ENCODE data around the gene ITGA3. TPM values are rescaled to one million over a fixed set of nuclear protein-coding genes. Genes with fewer than 3 reads are reported as not detected.

ITGA3 gene
- total and polyA plus RNA-seq, 12 donors = 12.5 to 44.2 (median 23.1) TPM

- H3K4me3 ChIP-seq = no peak overlapping the region
- no peak for ATAC-seq
- H3K27ac ChIP-seq = no peak overlapping the region
- 96 to 97% methylated on average over 4 of the region's 4 CpGs for WGBS, 2 donors
- peaks cover 0 to 18% (median 3%) of the 10 kb centered on the region in 9 donors for H3K4me1 ChIP-seq
- TF ChIP-seq CTCF (IDR thresholded peaks at IDR 0.05) = no peak
- intact Hi-C loops (cut with DNase I) = no loop called here
- peaks cover 0 to 96% (median 39%) of the 10 kb centered on the region in 9 donors for H3K36me3 ChIP-seq
- H3K9me3 ChIP-seq = no peaks in the 10 kb centered on the region
- no peak for DNase-seq
- H3K27me3 ChIP-seq = no peaks in the 10 kb centered on the region
Measured at GRCh38 chr17:50078430-50078829, 22.5 kb downstream of the ITGA3 start.

DNA sequence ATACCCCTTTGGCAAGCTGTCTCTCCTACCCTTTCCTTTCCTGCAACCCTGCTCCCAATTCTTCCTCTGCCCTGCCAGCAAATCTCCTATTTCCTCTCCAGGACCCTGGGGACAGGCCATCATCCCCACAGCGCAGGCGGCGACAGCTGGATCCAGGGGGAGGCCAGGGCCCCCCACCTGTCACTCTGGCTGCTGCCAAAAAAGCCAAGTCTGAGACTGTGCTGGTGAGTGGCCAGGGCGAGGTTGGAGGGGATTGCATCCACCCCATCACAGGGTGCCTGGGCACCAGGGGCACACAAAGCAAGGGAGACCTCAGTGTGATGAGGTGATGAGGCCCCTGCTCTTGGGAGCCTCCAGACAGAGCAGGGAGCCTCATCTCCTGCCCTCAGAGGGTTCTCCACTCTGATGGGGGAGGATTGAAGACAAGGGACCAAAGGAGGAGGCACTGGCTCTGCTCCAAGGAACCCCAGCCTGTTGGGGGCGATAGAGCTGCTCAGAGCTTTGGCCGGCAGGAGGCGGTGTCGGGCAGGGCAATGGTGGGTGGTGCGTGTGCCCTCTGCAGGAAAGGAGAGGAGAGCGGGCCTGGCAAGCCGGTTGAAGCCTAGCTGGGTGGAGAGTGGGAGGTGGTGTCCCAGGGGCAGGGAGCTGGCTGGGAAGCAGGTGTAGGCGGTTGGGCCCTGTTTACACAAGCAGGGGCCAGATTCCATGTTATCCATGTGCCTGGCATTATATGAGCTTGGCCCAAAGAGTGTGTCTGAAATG lies 23.6 kb downstream of the ITGA3 start:
- Histone ChIP-seq H3K4me3 (no peak overlapping the region), H3K4me1 (peaks cover 0 to 18% (median 3%) of the 10 kb centered on the region in 9 donors), H3K9me3 (no peaks in the 10 kb centered on the region), H3K36me3 (peaks cover 0 to 91% (median 39%) of the 10 kb centered on the region in 9 donors), H3K27me3 (no peaks in the 10 kb centered on the region), H3K27ac (peak overlapping the region in 1 of 10 donors; percentile 9)
- DNase-seq (no peak), ATAC-seq (peak in 4 of 8 donors; percentile 16 to 46 (median 30))
- intact Hi-C loops (cut with DNase I) = loop anchor here in 3 of 10 donors (10.0 kb wide), 3 partner anchors 195 to 515 kb away; no protein-coding TSS in a partner anchor
- 80 to 85% methylated on average over 12 of the region's 12 CpGs for WGBS, 2 donors
- peak in 6 of 9 donors; percentile 9 to 39 (median 32) for TF ChIP-seq CTCF (IDR thresholded peaks at IDR 0.05)

- no peak for TF ChIP-seq CTCF (IDR thresholded peaks at IDR 0.05)
- ATAC-seq (peak in 4 of 8 donors; percentile 3 to 36 (median 7)), DNase-seq (no peak)
- Histone ChIP-seq H3K27ac (no peak overlapping the region), H3K36me3 (peaks cover 0 to 85% (median 35%) of the 10 kb centered on the region in 9 donors), H3K9me3 (no peaks in the 10 kb centered on the region), H3K4me1 (peaks cover 0 to 18% (median 3%) of the 10 kb centered on the region in 9 donors), H3K27me3 (no peaks in the 10 kb centered on the region), H3K4me3 (no peak overlapping the region)
- WGBS, 2 donors = 84 to 91% methylated on average over 11 of the region's 11 CpGs
- intact Hi-C loops (cut with DNase I) = loop anchor here in 3 of 10 donors (10.0 kb wide), 3 partner anchors 195 to 515 kb away; no protein-coding TSS in a partner anchor
Measured at GRCh38 chr17:50080096-50080480, 24.2 kb downstream of the ITGA3 start.

DNA sequence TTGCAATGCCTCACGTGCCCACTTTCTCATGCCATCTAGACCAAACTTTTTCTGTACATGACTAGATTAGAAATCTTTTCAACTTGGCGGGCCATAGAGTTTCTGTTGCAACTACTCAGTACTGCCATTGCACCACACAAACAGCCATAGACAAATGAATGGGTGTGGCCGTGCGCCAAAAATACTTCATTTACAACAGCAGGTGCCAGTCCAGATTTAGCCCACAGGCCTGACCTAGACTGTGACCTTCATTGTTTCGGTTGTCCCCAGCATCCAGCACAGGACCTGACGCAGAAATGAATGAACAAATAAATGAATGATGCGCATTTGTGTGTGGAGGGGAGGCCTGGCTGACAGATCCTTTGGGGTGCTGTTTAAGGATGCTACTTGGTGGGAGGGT lies 24.9 kb downstream of the ITGA3 start:
- 50 to 65% methylated on average over 7 of the region's 7 CpGs for WGBS, 2 donors
- Histone ChIP-seq H3K4me3 (no peak overlapping the region), H3K36me3 (peaks cover 0 to 78% (median 27%) of the 10 kb centered on the region in 9 donors), H3K27me3 (no peaks in the 10 kb centered on the region), H3K4me1 (peaks cover 0 to 18% (median 3%) of the 10 kb centered on the region in 9 donors), H3K27ac (peak overlapping the region in 7 of 10 donors; percentile 29 to 63 (median 49)), H3K9me3 (no peaks in the 10 kb centered on the region)
- DNase-seq (peak in 1 of 2 donors; percentile 71), ATAC-seq (peak; percentile 64 to 82 (median 78))
- TF ChIP-seq CTCF (IDR thresholded peaks at IDR 0.05) = no peak
- intact Hi-C loops (cut with DNase I) = loop anchor here in 3 of 10 donors (10.0 kb wide), 3 partner anchors 196 to 516 kb away; no protein-coding TSS in a partner anchor

Measured in heart right ventricle (tissue), 16 donors.